HEK293 (cell line): ENCODE data around the gene MRPL48.
A peak's percentile ranks its signal among the peaks of the same experiment; 100 is the strongest.

Experiments
- GLI2 ChIP-seq: fragments of 450-650 bp; formaldehyde crosslinking; IDR thresholded peaks from 2 replicates; pipeline ENCODE4; 2017; ENCODE audit warnings: missing biosample characterization, missing genetic modification characterization, low read depth, borderline replicate concordance
- KLF1 ChIP-seq: fragments of 450-650 bp; formaldehyde crosslinking; IDR thresholded peaks from 2 replicates; pipeline ENCODE4 v1.5.1; 2016; ENCODE audit warnings: missing biosample characterization, missing genetic modification characterization
- KLF16 ChIP-seq: fragments of 450-650 bp; formaldehyde crosslinking; IDR thresholded peaks from 2 replicates; pipeline ENCODE4 v1.5.1; 2017; ENCODE audit warnings: missing biosample characterization, missing genetic modification characterization
- KLF8 ChIP-seq: fragments of 450-650 bp; formaldehyde crosslinking; IDR thresholded peaks from 2 replicates; pipeline ENCODE4 v1.5.1; 2016; ENCODE audit warnings: missing biosample characterization, missing genetic modification characterization
- SALL2 ChIP-seq: fragments of 450-650 bp; formaldehyde crosslinking; IDR thresholded peaks from 2 replicates; pipeline ENCODE4 v1.5.0; 2017; ENCODE audit warnings: missing biosample characterization, mild to moderate bottlenecking, missing genetic modification characterization, borderline replicate concordance
- SETDB1 ChIP-seq: IDR thresholded peaks from one replicate; pipeline ENCODE4 v1.6.1; 2017; ENCODE audit warnings: mild to moderate bottlenecking, low read length, moderate library complexity, mixed read lengths; ENCODE audit not compliant: insufficient read length
- ZBTB1 ChIP-seq: fragments of 450-650 bp; formaldehyde crosslinking; IDR thresholded peaks from 2 replicates; pipeline ENCODE4 v1.5.1; 2016; ENCODE audit warnings: missing biosample characterization, missing genetic modification characterization
- ZBTB17 ChIP-seq: fragments of 450-650 bp; formaldehyde crosslinking; IDR thresholded peaks from 2 replicates; pipeline ENCODE4 v1.5.1; 2016; ENCODE audit warnings: missing biosample characterization, missing genetic modification characterization
- ZNF112 ChIP-seq: fragments of 450-650 bp; formaldehyde crosslinking; IDR thresholded peaks from 2 replicates; pipeline ENCODE4 v1.5.0; 2017; ENCODE audit warnings: missing biosample characterization, missing genetic modification characterization
- ZNF114 ChIP-seq: fragments of 450-650 bp; formaldehyde crosslinking; IDR thresholded peaks from 2 replicates; pipeline ENCODE4 v1.5.0; 2017; ENCODE audit warnings: missing biosample characterization, missing genetic modification characterization
- ZNF157 ChIP-seq: fragments of 450-650 bp; formaldehyde crosslinking; IDR thresholded peaks from 2 replicates; pipeline ENCODE4 v1.5.1; 2016; ENCODE audit warnings: missing biosample characterization, missing genetic modification characterization
- ZNF248 ChIP-seq: fragments of 450-650 bp; formaldehyde crosslinking; IDR thresholded peaks from 2 replicates; pipeline ENCODE4 v1.5.1; 2017; ENCODE audit warnings: missing biosample characterization, missing genetic modification characterization
- ZNF324 ChIP-seq: fragments of 450-650 bp; formaldehyde crosslinking; IDR thresholded peaks from 2 replicates; pipeline ENCODE4 v1.5.1; 2016; ENCODE audit warnings: missing biosample characterization, missing genetic modification characterization
- ZNF335 ChIP-seq: fragments of 450-650 bp; formaldehyde crosslinking; conservative IDR thresholded peaks from 2 replicates; pipeline ENCODE4 v1.5.1; 2016; ENCODE audit warnings: missing biosample characterization, missing genetic modification characterization
- ZNF354C ChIP-seq: fragments of 450-650 bp; formaldehyde crosslinking; IDR thresholded peaks from 2 replicates; pipeline ENCODE4 v1.5.1; 2016; ENCODE audit warnings: missing biosample characterization, missing genetic modification characterization, low read depth, borderline replicate concordance
- ZNF449 ChIP-seq: fragments of 450-650 bp; formaldehyde crosslinking; IDR thresholded peaks from 2 replicates; pipeline ENCODE4 v1.5.1; 2017; ENCODE audit warnings: missing biosample characterization, mild to moderate bottlenecking, missing genetic modification characterization, moderate library complexity
- ZNF548 ChIP-seq: fragments of 450-650 bp; formaldehyde crosslinking; IDR thresholded peaks from 2 replicates; pipeline ENCODE4 v1.5.1; 2016; ENCODE audit warnings: missing biosample characterization, missing genetic modification characterization
- ZNF621 ChIP-seq: fragments of 450-650 bp; formaldehyde crosslinking; IDR thresholded peaks from 2 replicates; pipeline ENCODE4 v1.5.1; 2017; ENCODE audit warnings: missing biosample characterization, missing genetic modification characterization
- ZNF660 ChIP-seq: fragments of 450-650 bp; IDR thresholded peaks from 2 replicates; pipeline ENCODE4 v1.5.1; 2018; ENCODE audit warnings: missing biosample characterization, mild to moderate bottlenecking, missing genetic modification characterization
- ZNF670 ChIP-seq: fragments of 450-650 bp; formaldehyde crosslinking; IDR thresholded peaks from 2 replicates; pipeline ENCODE4 v1.5.1; 2016; ENCODE audit warnings: missing biosample characterization, missing genetic modification characterization, low read depth
- ZNF768 ChIP-seq: fragments of 450-650 bp; formaldehyde crosslinking; IDR thresholded peaks from 2 replicates; pipeline ENCODE4 v1.5.1; 2018; ENCODE audit warnings: missing biosample characterization, mild to moderate bottlenecking, missing genetic modification characterization
- ZNF792 ChIP-seq: fragments of 450-650 bp; formaldehyde crosslinking; IDR thresholded peaks from 2 replicates; pipeline ENCODE4 v1.5.1; 2016; ENCODE audit warnings: missing biosample characterization, missing genetic modification characterization
- ZSCAN16 ChIP-seq: fragments of 450-650 bp; formaldehyde crosslinking; IDR thresholded peaks from 2 replicates; pipeline ENCODE4 v1.5.1; 2016; ENCODE audit warnings: missing biosample characterization, missing genetic modification characterization
- ZSCAN23 ChIP-seq: fragments of 450-650 bp; formaldehyde crosslinking; IDR thresholded peaks from 2 replicates; pipeline ENCODE4 v1.5.1; 2016; ENCODE audit warnings: missing biosample characterization, missing genetic modification characterization
- ZSCAN30 ChIP-seq: fragments of 450-650 bp; IDR thresholded peaks from 2 replicates; pipeline ENCODE4 v1.5.1; 2018; ENCODE audit warnings: missing biosample characterization, mild to moderate bottlenecking, missing genetic modification characterization, moderate library complexity
- ZSCAN4 ChIP-seq: fragments of 450-650 bp; formaldehyde crosslinking; IDR thresholded peaks from 2 replicates; pipeline ENCODE4 v1.5.1; 2017; ENCODE audit warnings: missing biosample characterization, missing genetic modification characterization
- TF ChIP-seq, protein P1 (sequence below): fragments of 450-650 bp; formaldehyde crosslinking; IDR thresholded peaks from 2 replicates; pipeline ENCODE4 v1.5.1; 2016; ENCODE audit warnings: missing biosample characterization, missing genetic modification characterization
- TF ChIP-seq, protein P2 (sequence below): fragments of 450-650 bp; formaldehyde crosslinking; IDR thresholded peaks from 2 replicates; pipeline ENCODE4 v1.5.1; 2016; ENCODE audit warnings: missing biosample characterization, missing genetic modification characterization
- TF ChIP-seq, protein P3 (sequence below): fragments of 450-650 bp; formaldehyde crosslinking; IDR thresholded peaks from 2 replicates; pipeline ENCODE4 v1.5.1; 2016; ENCODE audit warnings: missing biosample characterization, missing genetic modification characterization, borderline replicate concordance

Gene MRPL48

GRCh38 chr11:73876424-73877310 is 89.0 kb downstream of the MRPL48 start, which contains the start of the genes COA4 and PAAF1 (continued):
- TF ChIP-seq, protein P1, sequence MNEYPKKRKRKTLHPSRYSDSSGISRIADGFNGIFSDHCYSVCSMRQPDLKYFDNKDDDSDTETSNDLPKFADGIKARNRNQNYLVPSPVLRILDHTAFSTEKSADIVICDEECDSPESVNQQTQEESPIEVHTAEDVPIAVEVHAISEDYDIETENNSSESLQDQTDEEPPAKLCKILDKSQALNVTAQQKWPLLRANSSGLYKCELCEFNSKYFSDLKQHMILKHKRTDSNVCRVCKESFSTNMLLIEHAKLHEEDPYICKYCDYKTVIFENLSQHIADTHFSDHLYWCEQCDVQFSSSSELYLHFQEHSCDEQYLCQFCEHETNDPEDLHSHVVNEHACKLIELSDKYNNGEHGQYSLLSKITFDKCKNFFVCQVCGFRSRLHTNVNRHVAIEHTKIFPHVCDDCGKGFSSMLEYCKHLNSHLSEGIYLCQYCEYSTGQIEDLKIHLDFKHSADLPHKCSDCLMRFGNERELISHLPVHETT = no peak
- no peak for TF ChIP-seq ZNF248 (tag by site-specific recombination)
- peak; percentile 64 for TF ChIP-seq ZNF335 (tag by site-specific recombination)
- no peak for TF ChIP-seq ZNF548 (tag by site-specific recombination)
- TF ChIP-seq ZSCAN30 (tag by site-specific recombination) = 0 out of 2 replicates have a peak, but pooled peaks have one; percentile 24
- no peak for TF ChIP-seq ZNF621 (tag by site-specific recombination)
- no peak; the same call in 1 of the 2 replicates for TF ChIP-seq KLF8 (tag by site-specific recombination)
- TF ChIP-seq ZNF114 (tag by site-specific recombination) = no peak
- no peak for TF ChIP-seq ZNF112 (tag by site-specific recombination)
- TF ChIP-seq ZNF354C (tag by site-specific recombination) = no peak
- no peak for TF ChIP-seq GLI2 (tag by site-specific recombination)
- TF ChIP-seq ZNF157 (tag by site-specific recombination) = no peak
- no peak for TF ChIP-seq ZSCAN23
- TF ChIP-seq, protein P2, sequence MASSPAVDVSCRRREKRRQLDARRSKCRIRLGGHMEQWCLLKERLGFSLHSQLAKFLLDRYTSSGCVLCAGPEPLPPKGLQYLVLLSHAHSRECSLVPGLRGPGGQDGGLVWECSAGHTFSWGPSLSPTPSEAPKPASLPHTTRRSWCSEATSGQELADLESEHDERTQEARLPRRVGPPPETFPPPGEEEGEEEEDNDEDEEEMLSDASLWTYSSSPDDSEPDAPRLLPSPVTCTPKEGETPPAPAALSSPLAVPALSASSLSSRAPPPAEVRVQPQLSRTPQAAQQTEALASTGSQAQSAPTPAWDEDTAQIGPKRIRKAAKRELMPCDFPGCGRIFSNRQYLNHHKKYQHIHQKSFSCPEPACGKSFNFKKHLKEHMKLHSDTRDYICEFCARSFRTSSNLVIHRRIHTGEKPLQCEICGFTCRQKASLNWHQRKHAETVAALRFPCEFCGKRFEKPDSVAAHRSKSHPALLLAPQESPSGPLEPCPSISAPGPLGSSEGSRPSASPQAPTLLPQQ = no peak; the same call in none of the 2 replicates
- peak; percentile 98 for TF ChIP-seq ZBTB17 (tag by site-specific recombination)
- no peak for TF ChIP-seq ZNF660
- TF ChIP-seq ZNF670 (tag by site-specific recombination) = no peak
- no peak for TF ChIP-seq SETDB1
- TF ChIP-seq, protein P3, sequence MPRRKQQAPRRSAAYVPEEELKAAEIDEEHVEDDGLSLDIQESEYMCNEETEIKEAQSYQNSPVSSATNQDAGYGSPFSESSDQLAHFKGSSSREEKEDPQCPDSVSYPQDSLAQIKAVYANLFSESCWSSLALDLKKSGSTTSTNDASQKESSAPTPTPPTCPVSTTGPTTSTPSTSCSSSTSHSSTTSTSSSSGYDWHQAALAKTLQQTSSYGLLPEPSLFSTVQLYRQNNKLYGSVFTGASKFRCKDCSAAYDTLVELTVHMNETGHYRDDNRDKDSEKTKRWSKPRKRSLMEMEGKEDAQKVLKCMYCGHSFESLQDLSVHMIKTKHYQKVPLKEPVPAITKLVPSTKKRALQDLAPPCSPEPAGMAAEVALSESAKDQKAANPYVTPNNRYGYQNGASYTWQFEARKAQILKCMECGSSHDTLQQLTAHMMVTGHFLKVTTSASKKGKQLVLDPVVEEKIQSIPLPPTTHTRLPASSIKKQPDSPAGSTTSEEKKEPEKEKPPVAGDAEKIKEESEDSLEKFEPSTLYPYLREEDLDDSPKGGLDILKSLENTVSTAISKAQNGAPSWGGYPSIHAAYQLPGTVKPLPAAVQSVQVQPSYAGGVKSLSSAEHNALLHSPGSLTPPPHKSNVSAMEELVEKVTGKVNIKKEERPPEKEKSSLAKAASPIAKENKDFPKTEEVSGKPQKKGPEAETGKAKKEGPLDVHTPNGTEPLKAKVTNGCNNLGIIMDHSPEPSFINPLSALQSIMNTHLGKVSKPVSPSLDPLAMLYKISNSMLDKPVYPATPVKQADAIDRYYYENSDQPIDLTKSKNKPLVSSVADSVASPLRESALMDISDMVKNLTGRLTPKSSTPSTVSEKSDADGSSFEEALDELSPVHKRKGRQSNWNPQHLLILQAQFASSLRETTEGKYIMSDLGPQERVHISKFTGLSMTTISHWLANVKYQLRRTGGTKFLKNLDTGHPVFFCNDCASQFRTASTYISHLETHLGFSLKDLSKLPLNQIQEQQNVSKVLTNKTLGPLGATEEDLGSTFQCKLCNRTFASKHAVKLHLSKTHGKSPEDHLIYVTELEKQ = no peak
- TF ChIP-seq ZNF449 = no peak
- no peak for TF ChIP-seq ZSCAN4 (tag by site-specific recombination)
- no peak for TF ChIP-seq SALL2
- no peak; the same call in 1 of the 2 replicates for TF ChIP-seq ZNF324
- no peak for TF ChIP-seq KLF1
- TF ChIP-seq ZNF792 (tag by site-specific recombination) = no peak
- no peak for TF ChIP-seq ZNF768
- TF ChIP-seq ZBTB1 (tag by site-specific recombination) = no peak
- no peak for TF ChIP-seq ZSCAN16 (tag by site-specific recombination)
- peak; percentile 60; the same call in 1 of the 2 replicates for TF ChIP-seq KLF16
